HepG2 (cell line): ENCODE data around the gene EIF4G2. TPM values are rescaled to one million over a fixed set of nuclear protein-coding genes. Genes with fewer than 3 reads are reported as not detected.

Experiments
- MAZ ChIP-seq, 2 experiments: sonication (generic) in 1 of 2; formaldehyde crosslinking in 1 of 2; IDR thresholded peaks; 2 replicates each; pipeline versions ENCODE4 v1.5.0 to v1.6.1; 2012 to 2020; ENCODE audit warnings: low read depth in 2 of 2, mild to moderate bottlenecking in 2 of 2, borderline replicate concordance in 1 of 2, improper control_type of control experiment in 1 of 2, low read length in 1 of 2, missing genetic modification reagents in 1 of 2, moderate library complexity in 1 of 2
- MYPOP ChIP-seq: sonication (generic); formaldehyde crosslinking; IDR thresholded peaks from 2 replicates; pipeline ENCODE4 v1.8.1; 2023; ENCODE audit warnings: mild to moderate bottlenecking, moderate library complexity, missing genetic modification reagents
- RXRA ChIP-seq: sonication (generic); formaldehyde crosslinking; IDR thresholded peaks from 2 replicates; pipeline ENCODE4 v1.5.1; 2020; ENCODE audit warnings: missing genetic modification reagents
- TIGD3 ChIP-seq: sonication (generic); formaldehyde crosslinking; IDR thresholded peaks from 2 replicates; pipeline ENCODE4 v1.5.1; 2020; ENCODE audit warnings: mild to moderate bottlenecking, missing genetic modification reagents, borderline replicate concordance
- ZMAT3 ChIP-seq: sonication (generic); formaldehyde crosslinking; conservative IDR thresholded peaks from 2 replicates; pipeline ENCODE4 v1.7.0; 2021; ENCODE audit warnings: missing genetic modification reagents
- polyA plus RNA-seq, 8 experiments: library from polyadenylated mRNA; depleted of rRNA in 3 of 8; stranded (reverse) in 7 of 8; unstranded in 1 of 8; fragments of >200 nt; fragmentation: Illumina TruSeq in 4 of 8; extraction: Trizol in 4 of 8; gene quantifications; 2 replicates each; pipeline versions ENCODE4 v1.2.1 to v1.2.3, GENCODE V29; 2011 to 2016; ENCODE audit warnings: low read depth in 4 of 8, missing spikeins in 1 of 8, mixed read lengths in 1 of 8; ENCODE audit not compliant: insufficient read depth in 1 of 8
- total RNA-seq, 5 experiments: library from RNA; depleted of rRNA; stranded (reverse); fragments of >200 nt; fragmentation: Illumina TruSeq; extraction: Trizol; gene quantifications; 2 replicates each; pipeline ENCODE4 v1.2.3, GENCODE V29; 2016; ENCODE audit warnings: low read depth in 1 of 5
- TF ChIP-seq, protein P1 (sequence below): sonication (generic); formaldehyde crosslinking; IDR thresholded peaks from 2 replicates; pipeline ENCODE4 v1.9.0; 2021; ENCODE audit warnings: missing genetic modification reagents, borderline replicate concordance
- TF ChIP-seq, protein P2 (sequence below): sonication (generic); formaldehyde crosslinking; IDR thresholded peaks from 2 replicates; pipeline ENCODE4 v1.4.0; 2020; ENCODE audit warnings: mild to moderate bottlenecking, missing genetic modification reagents
- TF ChIP-seq, protein P3 (sequence below): sonication (generic); formaldehyde crosslinking; IDR thresholded peaks from 2 replicates; pipeline ENCODE4 v1.5.1; 2020; ENCODE audit warnings: missing genetic modification reagents, mild to moderate bottlenecking, borderline replicate concordance
- TF ChIP-seq, protein P4 (sequence below): sonication (generic); formaldehyde crosslinking; IDR thresholded peaks from 2 replicates; pipeline ENCODE4 v1.9.0; 2021; ENCODE audit warnings: missing genetic modification reagents, mild to moderate bottlenecking, borderline replicate concordance

Gene EIF4G2
- total and polyA plus RNA-seq, 2 of the 13 experiments (the other 11 are each of a cell fraction or from before 2014, with no cell fraction given) = 362 to 546 TPM

DNA sequence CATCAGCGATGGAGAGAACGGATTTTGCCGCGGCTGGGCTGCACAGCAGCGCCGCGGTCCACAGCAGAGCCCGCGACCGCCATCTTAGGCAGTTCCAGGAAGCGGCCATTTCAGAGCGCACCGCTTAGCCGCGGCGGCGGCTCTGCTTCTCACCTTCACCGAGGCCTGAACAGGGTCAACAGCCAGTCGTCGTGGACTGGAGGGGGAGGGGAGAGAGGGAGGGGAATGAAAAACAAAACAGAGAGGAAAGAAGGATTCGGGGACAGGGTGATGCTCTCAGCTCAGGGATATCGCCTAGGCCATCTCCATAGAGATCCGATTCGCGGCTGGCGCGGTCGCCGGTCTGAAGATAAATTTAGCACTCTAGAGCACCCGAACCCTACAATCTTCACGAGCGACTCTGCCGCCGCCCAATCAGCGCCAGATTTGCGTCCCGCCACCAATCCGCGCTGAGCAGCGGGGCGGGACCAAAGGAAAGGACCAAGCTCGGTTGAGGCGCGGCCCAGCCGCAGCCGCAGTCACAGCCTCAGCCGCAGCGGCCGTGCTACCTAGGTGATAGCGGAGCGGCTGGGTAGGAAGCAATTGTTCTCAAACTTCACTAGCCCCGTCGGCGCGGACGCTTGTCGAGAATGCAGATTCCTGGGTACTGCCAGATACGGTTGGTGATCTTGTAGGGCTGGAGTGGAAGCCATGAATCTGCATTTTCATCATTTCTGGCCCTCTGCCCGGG, 49.1 kb upstream of the EIF4G2 start, which contains the start of gene ZBED5 (continued):
- TF ChIP-seq RXRA = peak; percentile 54; the same call in 1 of the 2 replicates
- TF ChIP-seq MAZ (IDR thresholded peaks at IDR 0.05; ENCODE audit: borderline replicate concordance, low read depth, low read length) = no peak
- TF ChIP-seq MAZ (CRISPR knock-in tag; IDR thresholded peaks at IDR 0.05; ENCODE audit: low read depth) = peak; percentile 35; the same call in 1 of the 2 replicates
- TF ChIP-seq, protein P1, sequence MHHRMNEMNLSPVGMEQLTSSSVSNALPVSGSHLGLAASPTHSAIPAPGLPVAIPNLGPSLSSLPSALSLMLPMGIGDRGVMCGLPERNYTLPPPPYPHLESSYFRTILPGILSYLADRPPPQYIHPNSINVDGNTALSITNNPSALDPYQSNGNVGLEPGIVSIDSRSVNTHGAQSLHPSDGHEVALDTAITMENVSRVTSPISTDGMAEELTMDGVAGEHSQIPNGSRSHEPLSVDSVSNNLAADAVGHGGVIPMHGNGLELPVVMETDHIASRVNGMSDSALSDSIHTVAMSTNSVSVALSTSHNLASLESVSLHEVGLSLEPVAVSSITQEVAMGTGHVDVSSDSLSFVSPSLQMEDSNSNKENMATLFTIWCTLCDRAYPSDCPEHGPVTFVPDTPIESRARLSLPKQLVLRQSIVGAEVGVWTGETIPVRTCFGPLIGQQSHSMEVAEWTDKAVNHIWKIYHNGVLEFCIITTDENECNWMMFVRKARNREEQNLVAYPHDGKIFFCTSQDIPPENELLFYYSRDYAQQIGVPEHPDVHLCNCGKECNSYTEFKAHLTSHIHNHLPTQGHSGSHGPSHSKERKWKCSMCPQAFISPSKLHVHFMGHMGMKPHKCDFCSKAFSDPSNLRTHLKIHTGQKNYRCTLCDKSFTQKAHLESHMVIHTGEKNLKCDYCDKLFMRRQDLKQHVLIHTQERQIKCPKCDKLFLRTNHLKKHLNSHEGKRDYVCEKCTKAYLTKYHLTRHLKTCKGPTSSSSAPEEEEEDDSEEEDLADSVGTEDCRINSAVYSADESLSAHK (CRISPR knock-in tag) = 0 out of 2 replicates have a peak, but pooled peaks have one; percentile 47
- 0 out of 2 replicates have a peak, but pooled peaks have one; percentile 48 for TF ChIP-seq MYPOP (CRISPR knock-in tag)
- TF ChIP-seq ZMAT3 (CRISPR knock-in tag) = peak; percentile 6; the same call in 1 of the 2 replicates
- TF ChIP-seq, protein P2, sequence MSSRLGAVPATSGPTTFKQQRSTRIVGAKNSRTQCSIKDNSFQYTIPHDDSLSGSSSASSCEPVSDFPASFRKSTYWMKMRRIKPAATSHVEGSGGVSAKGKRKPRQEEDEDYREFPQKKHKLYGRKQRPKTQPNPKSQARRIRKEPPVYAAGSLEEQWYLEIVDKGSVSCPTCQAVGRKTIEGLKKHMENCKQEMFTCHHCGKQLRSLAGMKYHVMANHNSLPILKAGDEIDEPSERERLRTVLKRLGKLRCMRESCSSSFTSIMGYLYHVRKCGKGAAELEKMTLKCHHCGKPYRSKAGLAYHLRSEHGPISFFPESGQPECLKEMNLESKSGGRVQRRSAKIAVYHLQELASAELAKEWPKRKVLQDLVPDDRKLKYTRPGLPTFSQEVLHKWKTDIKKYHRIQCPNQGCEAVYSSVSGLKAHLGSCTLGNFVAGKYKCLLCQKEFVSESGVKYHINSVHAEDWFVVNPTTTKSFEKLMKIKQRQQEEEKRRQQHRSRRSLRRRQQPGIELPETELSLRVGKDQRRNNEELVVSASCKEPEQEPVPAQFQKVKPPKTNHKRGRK (CRISPR knock-in tag) = no peak
- TF ChIP-seq, protein P3, sequence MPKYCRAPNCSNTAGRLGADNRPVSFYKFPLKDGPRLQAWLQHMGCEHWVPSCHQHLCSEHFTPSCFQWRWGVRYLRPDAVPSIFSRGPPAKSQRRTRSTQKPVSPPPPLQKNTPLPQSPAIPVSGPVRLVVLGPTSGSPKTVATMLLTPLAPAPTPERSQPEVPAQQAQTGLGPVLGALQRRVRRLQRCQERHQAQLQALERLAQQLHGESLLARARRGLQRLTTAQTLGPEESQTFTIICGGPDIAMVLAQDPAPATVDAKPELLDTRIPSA = no peak
- TF ChIP-seq, protein P4, sequence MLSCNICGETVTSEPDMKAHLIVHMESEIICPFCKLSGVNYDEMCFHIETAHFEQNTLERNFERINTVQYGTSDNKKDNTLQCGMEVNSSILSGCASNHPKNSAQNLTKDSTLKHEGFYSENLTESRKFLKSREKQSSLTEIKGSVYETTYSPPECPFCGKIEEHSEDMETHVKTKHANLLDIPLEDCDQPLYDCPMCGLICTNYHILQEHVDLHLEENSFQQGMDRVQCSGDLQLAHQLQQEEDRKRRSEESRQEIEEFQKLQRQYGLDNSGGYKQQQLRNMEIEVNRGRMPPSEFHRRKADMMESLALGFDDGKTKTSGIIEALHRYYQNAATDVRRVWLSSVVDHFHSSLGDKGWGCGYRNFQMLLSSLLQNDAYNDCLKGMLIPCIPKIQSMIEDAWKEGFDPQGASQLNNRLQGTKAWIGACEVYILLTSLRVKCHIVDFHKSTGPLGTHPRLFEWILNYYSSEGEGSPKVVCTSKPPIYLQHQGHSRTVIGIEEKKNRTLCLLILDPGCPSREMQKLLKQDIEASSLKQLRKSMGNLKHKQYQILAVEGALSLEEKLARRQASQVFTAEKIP (CRISPR knock-in tag) = no peak
- TF ChIP-seq TIGD3 (CRISPR knock-in tag) = no peak
